ENCODE data around the gene FKBP4. TPM values are rescaled to one million over a fixed set of nuclear protein-coding genes. Genes with fewer than 3 reads are reported as not detected.

Gene FKBP4
- total and polyA plus RNA-seq, 2 donors (not counting 3 experiments of a cell fraction or from before 2014, with no cell fraction given) = 31.0 to 85.6 TPM

- Histone ChIP-seq H3K4me2 (ENCODE audit: insufficient read depth, low read length) (no peak overlapping the region), H2AFZ (ENCODE audit: low read depth, low read length) (no peak overlapping the region), H3K9me1 (replicated peaks; ENCODE audit: control insufficient read depth, extremely low read depth, insufficient read depth, low read length) (no peaks in the 10 kb centered on the region), H3K9me3 (replicated peaks; ENCODE audit: control insufficient read depth, insufficient read depth, low read length) (no peaks in the 10 kb centered on the region), H3K4me3 (replicated peaks in 1 of 3; ENCODE audit: insufficient read depth in 1 of 3, low read depth in 1 of 3, low read length in 3 of 3) (no peak overlapping the region), H3K4me1 (ENCODE audit: control insufficient read depth, extremely low read depth, insufficient read depth, low read length) (no peaks in the 10 kb centered on the region), H3K27me3 (ENCODE audit: control insufficient read depth in 2 of 2, insufficient read depth in 2 of 2, low read length in 2 of 2) (no peaks in the 10 kb centered on the region), H3K9ac (replicated peaks; ENCODE audit: extremely low read depth, insufficient read depth, low read length) (no peak overlapping the region), H3K79me2 (ENCODE audit: control insufficient read depth, insufficient read depth, low read length) (no peaks in the 10 kb centered on the region), H3K27ac (ENCODE audit: insufficient read depth, low read depth, low read length) (no peak overlapping the region), H4K20me1 (replicated peaks; ENCODE audit: control insufficient read depth, extremely low read depth, insufficient read depth, low read length) (no peaks in the 10 kb centered on the region), H3K36me3 (ENCODE audit: control insufficient read depth in 2 of 2, extremely low read depth in 1 of 2, insufficient read depth in 2 of 2, low read length in 2 of 2) (no peaks in the 10 kb centered on the region)
- no TSS peak for BruUV-seq (replicated peaks)
- dilution Hi-C loops (cut with MboI; ENCODE audit: extremely low pct_ligation_motif_present, low sequenced_read_pairs) (no loop called here), intact Hi-C loops (cut with micrococcal nuclease) (no loop called here)
- FAIRE-seq (no peak), DNase-seq (ENCODE audit: low read depth, low spot score) (no peak)
- TF ChIP-seq JUN (IDR thresholded peaks at IDR 0.05; ENCODE audit: borderline replicate concordance, insufficient read depth, insufficient read length, low read depth) = no peak
- TF ChIP-seq MAX (IDR thresholded peaks at IDR 0.05; ENCODE audit: insufficient read depth, insufficient read length) = no peak
- no peak for TF ChIP-seq GATA2 (IDR thresholded peaks at IDR 0.05; ENCODE audit: insufficient read depth, insufficient read length, low read depth, low read length)
- TF ChIP-seq POLR2AphosphoS5 (IDR thresholded peaks at IDR 0.05; ENCODE audit: insufficient read depth, low read depth, low read length) = no peak
- TF ChIP-seq POLR2A (IDR thresholded peaks at IDR 0.05; ENCODE audit: low read depth, low read length) = no peak
- no peak for TF ChIP-seq MYC (IDR thresholded peaks at IDR 0.05; ENCODE audit: low read depth, low read length)
- no peak for TF ChIP-seq CTCF (IDR thresholded peaks at IDR 0.05; ENCODE audit: extremely low read depth in 1 of 2, insufficient read depth in 1 of 2, low read depth in 1 of 2, low read length in 2 of 2)
- no peak for TF ChIP-seq EZH2 (IDR thresholded peaks at IDR 0.05; ENCODE audit: borderline replicate concordance, low read depth, low read length, severe bottlenecking)
- ChIA-PET POLR2A (no interaction called here), CTCF (interaction anchor here (0.9 to 1.4 kb wide), 3 partner anchors 24 to 37 kb away, joined by 3 to 4 read pairs (median 4); no protein-coding TSS in a partner anchor)
These were observed 35.0 kb upstream of the FKBP4 start for GRCh38 chr12:2759733-2760132.
